HCT116 (cell line): ENCODE data around the gene ZNF746. TPM values are rescaled to one million over a fixed set of nuclear protein-coding genes. Genes with fewer than 3 reads are reported as not detected.

Experiments
- ATF3 ChIP-seq: IDR thresholded peaks from 2 replicates; pipeline ENCODE4 v1.6.1; 2012
- CBX3 ChIP-seq: IDR thresholded peaks from 2 replicates; pipeline ENCODE4 v1.6.1; 2012; ENCODE audit warnings: low read depth
- CEBPB ChIP-seq: IDR thresholded peaks from 2 replicates; pipeline ENCODE4 v1.6.1; 2012; ENCODE audit warnings: low read depth
- CTCF ChIP-seq, 3 experiments: fragments of 200-600 bp in 1 of 3; sonication (generic) in 1 of 3; IDR thresholded peaks in 2 of 3; conservative IDR thresholded peaks in 1 of 3; 2 replicates each; pipeline ENCODE4 v1.5.1; 2012 to 2017; ENCODE audit warnings: low read depth in 2 of 3, low read length in 2 of 3, antibody characterized with exemption in 1 of 3, borderline replicate concordance in 1 of 3, control low read depth in 1 of 3, mild to moderate bottlenecking in 1 of 3, mixed read lengths in 1 of 3, mixed run types in 1 of 3, moderate library complexity in 1 of 3; ENCODE audit not compliant: insufficient read depth in 1 of 3
- EGR1 ChIP-seq: IDR thresholded peaks from 2 replicates; pipeline ENCODE4 v1.6.1; 2012; ENCODE audit warnings: low read depth
- EZH2 ChIP-seq: fragments of 200-600 bp; sonication (generic); IDR thresholded peaks from 2 replicates; pipeline ENCODE4 v1.6.1; 2017; ENCODE audit warnings: antibody characterized with exemption, mixed run types
- FOSL1 ChIP-seq: IDR thresholded peaks from 2 replicates; pipeline ENCODE4 v1.6.1; 2012; ENCODE audit warnings: low read depth
- JUND ChIP-seq: IDR thresholded peaks from 2 replicates; pipeline ENCODE4 v1.6.1; 2012
- POLR2AphosphoS5 ChIP-seq: IDR thresholded peaks from 2 replicates; pipeline ENCODE4 v1.6.1; 2011; ENCODE audit warnings: mild to moderate bottlenecking, low read depth, low read length, moderate library complexity
- RAD21 ChIP-seq: IDR thresholded peaks from 2 replicates; pipeline ENCODE4 v1.6.1; 2012; ENCODE audit warnings: low read depth, mild to moderate bottlenecking
- SIN3A ChIP-seq: IDR thresholded peaks from 2 replicates; pipeline ENCODE4 v1.6.1; 2012; ENCODE audit warnings: low read depth
- SP1 ChIP-seq: IDR thresholded peaks from 2 replicates; pipeline ENCODE4 v1.6.1; 2012; ENCODE audit warnings: low read depth
- YY1 ChIP-seq: IDR thresholded peaks from 2 replicates; pipeline ENCODE4 v1.6.1; 2011; ENCODE audit warnings: low read length, low read depth, moderate library complexity, mild to moderate bottlenecking; ENCODE audit not compliant: insufficient replicate concordance; ENCODE audit errors: extremely low read depth
- ZBTB33 ChIP-seq: IDR thresholded peaks from 2 replicates; pipeline ENCODE4 v1.6.1; 2011; ENCODE audit warnings: mild to moderate bottlenecking, low read length, moderate library complexity; ENCODE audit not compliant: insufficient replicate concordance; ENCODE audit errors: extremely low read depth
- total RNA-seq: library from RNA; stranded (reverse); gene quantifications from one replicate; pipeline ENCODE4 v1.2.1, GENCODE V29; 2021; ENCODE audit not compliant: unreplicated experiment

The ZNF746 gene
- total RNA-seq, 1 experiment from 2014 or later, result 18.7 TPM

GRCh38 chr7:149524394-149524793, 26.8 kb upstream of the ZNF746 start (continued):
- TF ChIP-seq ZBTB33 (no peak), ATF3 (no peak), CEBPB (no peak), YY1 (no peak), FOSL1 (no peak), RAD21 (no peak), POLR2AphosphoS5 (no peak), EGR1 (no peak), SP1 (no peak), CTCF (IDR thresholded peaks at IDR 0.05 in 2 of 3, conservative IDR thresholded peaks at IDR 0.05 in 1 of 3; ENCODE audit: borderline replicate concordance in 1 of 3, insufficient read depth in 1 of 3, low read depth in 2 of 3, low read length in 2 of 3) (no peak), CBX3 (no peak), EZH2 (no peak), JUND (no peak), SIN3A (no peak)
